ENCODE results near the gene KAT2B. TPM values are rescaled to one million over a fixed set of nuclear protein-coding genes. Genes with fewer than 3 reads are reported as not detected.

Gene KAT2B
- total RNA-seq, 1 experiment from 2014 or later, result 3.7 TPM

DNA sequence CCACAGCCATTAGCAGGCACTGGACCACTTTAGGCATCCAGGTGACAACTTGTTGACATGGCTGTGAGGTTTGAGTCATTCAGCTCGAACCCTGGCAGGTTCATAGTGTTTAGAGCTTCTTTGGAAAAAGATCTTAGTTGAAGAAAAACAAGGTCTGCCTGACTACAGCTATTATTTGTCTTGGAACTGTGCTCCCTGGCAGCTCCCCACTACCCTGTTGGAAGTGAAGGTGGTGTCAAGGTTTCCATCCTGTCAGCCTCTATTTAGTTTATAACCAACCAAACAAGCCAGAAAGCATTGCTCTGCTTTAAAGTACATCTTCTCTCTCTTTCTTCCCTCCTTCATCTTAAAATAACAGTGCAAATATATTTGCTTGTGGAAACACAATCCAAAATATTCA, 56.8 kb downstream of the KAT2B start:
- RAD21 ChIA-PET (ENCODE audit: low non-redundant PET in 1 of 2, low total read pairs in 2 of 2, uncharacterized antibody in 2 of 2, unreplicated experiment in 2 of 2), result no interaction called here
- BruUV-seq (replicated peaks), result no TSS peak
- no peak for TF ChIP-seq EZH2 (IDR thresholded peaks at IDR 0.05)
- no peak for TF ChIP-seq ELF1 (IDR thresholded peaks at IDR 0.05; ENCODE audit: borderline replicate concordance, low read depth)
- no peak for TF ChIP-seq SP1 (IDR thresholded peaks at IDR 0.05; ENCODE audit: low read depth)
- TF ChIP-seq, protein P1, sequence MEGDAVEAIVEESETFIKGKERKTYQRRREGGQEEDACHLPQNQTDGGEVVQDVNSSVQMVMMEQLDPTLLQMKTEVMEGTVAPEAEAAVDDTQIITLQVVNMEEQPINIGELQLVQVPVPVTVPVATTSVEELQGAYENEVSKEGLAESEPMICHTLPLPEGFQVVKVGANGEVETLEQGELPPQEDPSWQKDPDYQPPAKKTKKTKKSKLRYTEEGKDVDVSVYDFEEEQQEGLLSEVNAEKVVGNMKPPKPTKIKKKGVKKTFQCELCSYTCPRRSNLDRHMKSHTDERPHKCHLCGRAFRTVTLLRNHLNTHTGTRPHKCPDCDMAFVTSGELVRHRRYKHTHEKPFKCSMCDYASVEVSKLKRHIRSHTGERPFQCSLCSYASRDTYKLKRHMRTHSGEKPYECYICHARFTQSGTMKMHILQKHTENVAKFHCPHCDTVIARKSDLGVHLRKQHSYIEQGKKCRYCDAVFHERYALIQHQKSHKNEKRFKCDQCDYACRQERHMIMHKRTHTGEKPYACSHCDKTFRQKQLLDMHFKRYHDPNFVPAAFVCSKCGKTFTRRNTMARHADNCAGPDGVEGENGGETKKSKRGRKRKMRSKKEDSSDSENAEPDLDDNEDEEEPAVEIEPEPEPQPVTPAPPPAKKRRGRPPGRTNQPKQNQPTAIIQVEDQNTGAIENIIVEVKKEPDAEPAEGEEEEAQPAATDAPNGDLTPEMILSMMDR (IDR thresholded peaks at IDR 0.05 in 2 of 3, conservative IDR thresholded peaks at IDR 0.05 in 1 of 3; ENCODE audit: borderline replicate concordance in 1 of 3, insufficient read depth in 1 of 3, low read depth in 2 of 3, low read length in 2 of 3), result no peak
- TF ChIP-seq, protein P2, sequence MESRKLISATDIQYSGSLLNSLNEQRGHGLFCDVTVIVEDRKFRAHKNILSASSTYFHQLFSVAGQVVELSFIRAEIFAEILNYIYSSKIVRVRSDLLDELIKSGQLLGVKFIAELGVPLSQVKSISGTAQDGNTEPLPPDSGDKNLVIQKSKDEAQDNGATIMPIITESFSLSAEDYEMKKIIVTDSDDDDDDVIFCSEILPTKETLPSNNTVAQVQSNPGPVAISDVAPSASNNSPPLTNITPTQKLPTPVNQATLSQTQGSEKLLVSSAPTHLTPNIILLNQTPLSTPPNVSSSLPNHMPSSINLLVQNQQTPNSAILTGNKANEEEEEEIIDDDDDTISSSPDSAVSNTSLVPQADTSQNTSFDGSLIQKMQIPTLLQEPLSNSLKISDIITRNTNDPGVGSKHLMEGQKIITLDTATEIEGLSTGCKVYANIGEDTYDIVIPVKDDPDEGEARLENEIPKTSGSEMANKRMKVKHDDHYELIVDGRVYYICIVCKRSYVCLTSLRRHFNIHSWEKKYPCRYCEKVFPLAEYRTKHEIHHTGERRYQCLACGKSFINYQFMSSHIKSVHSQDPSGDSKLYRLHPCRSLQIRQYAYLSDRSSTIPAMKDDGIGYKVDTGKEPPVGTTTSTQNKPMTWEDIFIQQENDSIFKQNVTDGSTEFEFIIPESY (IDR thresholded peaks at IDR 0.05; ENCODE audit: extremely low read depth, insufficient replicate concordance, low read length), result no peak
- TF ChIP-seq, protein P3, sequence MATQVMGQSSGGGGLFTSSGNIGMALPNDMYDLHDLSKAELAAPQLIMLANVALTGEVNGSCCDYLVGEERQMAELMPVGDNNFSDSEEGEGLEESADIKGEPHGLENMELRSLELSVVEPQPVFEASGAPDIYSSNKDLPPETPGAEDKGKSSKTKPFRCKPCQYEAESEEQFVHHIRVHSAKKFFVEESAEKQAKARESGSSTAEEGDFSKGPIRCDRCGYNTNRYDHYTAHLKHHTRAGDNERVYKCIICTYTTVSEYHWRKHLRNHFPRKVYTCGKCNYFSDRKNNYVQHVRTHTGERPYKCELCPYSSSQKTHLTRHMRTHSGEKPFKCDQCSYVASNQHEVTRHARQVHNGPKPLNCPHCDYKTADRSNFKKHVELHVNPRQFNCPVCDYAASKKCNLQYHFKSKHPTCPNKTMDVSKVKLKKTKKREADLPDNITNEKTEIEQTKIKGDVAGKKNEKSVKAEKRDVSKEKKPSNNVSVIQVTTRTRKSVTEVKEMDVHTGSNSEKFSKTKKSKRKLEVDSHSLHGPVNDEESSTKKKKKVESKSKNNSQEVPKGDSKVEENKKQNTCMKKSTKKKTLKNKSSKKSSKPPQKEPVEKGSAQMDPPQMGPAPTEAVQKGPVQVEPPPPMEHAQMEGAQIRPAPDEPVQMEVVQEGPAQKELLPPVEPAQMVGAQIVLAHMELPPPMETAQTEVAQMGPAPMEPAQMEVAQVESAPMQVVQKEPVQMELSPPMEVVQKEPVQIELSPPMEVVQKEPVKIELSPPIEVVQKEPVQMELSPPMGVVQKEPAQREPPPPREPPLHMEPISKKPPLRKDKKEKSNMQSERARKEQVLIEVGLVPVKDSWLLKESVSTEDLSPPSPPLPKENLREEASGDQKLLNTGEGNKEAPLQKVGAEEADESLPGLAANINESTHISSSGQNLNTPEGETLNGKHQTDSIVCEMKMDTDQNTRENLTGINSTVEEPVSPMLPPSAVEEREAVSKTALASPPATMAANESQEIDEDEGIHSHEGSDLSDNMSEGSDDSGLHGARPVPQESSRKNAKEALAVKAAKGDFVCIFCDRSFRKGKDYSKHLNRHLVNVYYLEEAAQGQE (IDR thresholded peaks at IDR 0.05; ENCODE audit: low read depth), result no peak
- no peak for TF ChIP-seq RAD21 (IDR thresholded peaks at IDR 0.05; ENCODE audit: low read depth)
- no peak for TF ChIP-seq ZNF274 (IDR thresholded peaks at IDR 0.05; ENCODE audit: low read depth, low read length)
- no peak for TF ChIP-seq CEBPB (IDR thresholded peaks at IDR 0.05; ENCODE audit: low read depth)
- TF ChIP-seq, protein P4, sequence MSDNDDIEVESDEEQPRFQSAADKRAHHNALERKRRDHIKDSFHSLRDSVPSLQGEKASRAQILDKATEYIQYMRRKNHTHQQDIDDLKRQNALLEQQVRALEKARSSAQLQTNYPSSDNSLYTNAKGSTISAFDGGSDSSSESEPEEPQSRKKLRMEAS (IDR thresholded peaks at IDR 0.05), result no peak
- no peak for TF ChIP-seq CBX3 (IDR thresholded peaks at IDR 0.05; ENCODE audit: low read depth)
- no peak for TF ChIP-seq FOSL1 (IDR thresholded peaks at IDR 0.05; ENCODE audit: low read depth)
- TF ChIP-seq POLR2A (IDR thresholded peaks at IDR 0.05; ENCODE audit: borderline replicate concordance, extremely low read depth, insufficient read depth, insufficient read length), result no peak
- no peak for TF ChIP-seq ZFX (IDR thresholded peaks at IDR 0.05)
- no peak for TF ChIP-seq JUND (IDR thresholded peaks at IDR 0.05)
- no peak for TF ChIP-seq EGR1 (IDR thresholded peaks at IDR 0.05; ENCODE audit: low read depth)
- TF ChIP-seq SRF (IDR thresholded peaks at IDR 0.05; ENCODE audit: low read depth), result no peak
- TF ChIP-seq, protein P5, sequence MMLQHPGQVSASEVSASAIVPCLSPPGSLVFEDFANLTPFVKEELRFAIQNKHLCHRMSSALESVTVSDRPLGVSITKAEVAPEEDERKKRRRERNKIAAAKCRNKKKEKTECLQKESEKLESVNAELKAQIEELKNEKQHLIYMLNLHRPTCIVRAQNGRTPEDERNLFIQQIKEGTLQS (IDR thresholded peaks at IDR 0.05), result no peak
- no peak for TF ChIP-seq EZH2phosphoT487 (IDR thresholded peaks at IDR 0.05; ENCODE audit: borderline replicate concordance)
- TF ChIP-seq YY1 (IDR thresholded peaks at IDR 0.05; ENCODE audit: extremely low read depth, insufficient replicate concordance, low read depth, low read length), result no peak
- ATAC-seq, result no peak
- intact Hi-C loops (cut with micrococcal nuclease), result no loop called here
- CTCF ChIA-PET, result no interaction called here
- no peaks in the 10 kb centered on the region for H3K4me1 ChIP-seq (ENCODE audit: control insufficient read depth in 1 of 2, insufficient read depth in 2 of 2, low read length in 2 of 2)
- POLR2A ChIA-PET, result no interaction called here
- no peak for DNase-seq (ENCODE audit: low read depth, low spot score)
- H3K36me3 ChIP-seq (ENCODE audit: control insufficient read depth in 1 of 2, insufficient read depth in 2 of 2, low read length in 2 of 2), result no peaks in the 10 kb centered on the region
- H4K20me1 ChIP-seq (ENCODE audit: insufficient read depth), result no peaks in the 10 kb centered on the region
- H3K27me3 ChIP-seq (ENCODE audit: insufficient read depth, low read length), result no peaks in the 10 kb centered on the region
- H3K4me2 ChIP-seq (ENCODE audit: low read length), result no peak overlapping the region
- H3K9me3 ChIP-seq (ENCODE audit: control insufficient read depth in 1 of 2, insufficient read depth in 1 of 2, low read depth in 1 of 2, low read length in 2 of 2), result no peaks in the 10 kb centered on the region
- no peaks in the 10 kb centered on the region for H3K9me2 ChIP-seq (ENCODE audit: insufficient read depth)
- H2AFZ ChIP-seq (ENCODE audit: low read depth, low read length, poor library complexity, severe bottlenecking), result no peak overlapping the region
- H3K4me3 ChIP-seq (replicated peaks in 1 of 2; ENCODE audit: low read depth in 1 of 2, low read length in 2 of 2), result no peak overlapping the region
- no peak overlapping the region for H3K9ac ChIP-seq (ENCODE audit: low read length)
- no peak overlapping the region for H3K27ac ChIP-seq (ENCODE audit: low read depth, low read length)
- no peaks in the 10 kb centered on the region for H3K79me2 ChIP-seq (ENCODE audit: insufficient read depth, low read length)
